ENCODE results near the gene TAF1L.
"Not testable (repeated sequence)": the region's sequence is repeated elsewhere in the genome, so short reads cannot be mapped to it uniquely, and the experiment has no call there.

The TAF1L gene

GRCh38 chr9:32665101-32665500 lies 29.6 kb upstream of the TAF1L start:
- Mint-ChIP-seq H3K36me3 (ENCODE audit: low read depth) (no peaks in the 10 kb centered on the region), H3K4me1 (no peaks in the 10 kb centered on the region), H3K9me3 (peaks cover 6% of the 10 kb centered on the region), H3K27ac (no peak overlapping the region), H3K4me3 (no peak overlapping the region), H3K27me3 (ENCODE audit: low read depth) (peaks cover 7% of the 10 kb centered on the region)
- TF ChIP-seq, protein P1, sequence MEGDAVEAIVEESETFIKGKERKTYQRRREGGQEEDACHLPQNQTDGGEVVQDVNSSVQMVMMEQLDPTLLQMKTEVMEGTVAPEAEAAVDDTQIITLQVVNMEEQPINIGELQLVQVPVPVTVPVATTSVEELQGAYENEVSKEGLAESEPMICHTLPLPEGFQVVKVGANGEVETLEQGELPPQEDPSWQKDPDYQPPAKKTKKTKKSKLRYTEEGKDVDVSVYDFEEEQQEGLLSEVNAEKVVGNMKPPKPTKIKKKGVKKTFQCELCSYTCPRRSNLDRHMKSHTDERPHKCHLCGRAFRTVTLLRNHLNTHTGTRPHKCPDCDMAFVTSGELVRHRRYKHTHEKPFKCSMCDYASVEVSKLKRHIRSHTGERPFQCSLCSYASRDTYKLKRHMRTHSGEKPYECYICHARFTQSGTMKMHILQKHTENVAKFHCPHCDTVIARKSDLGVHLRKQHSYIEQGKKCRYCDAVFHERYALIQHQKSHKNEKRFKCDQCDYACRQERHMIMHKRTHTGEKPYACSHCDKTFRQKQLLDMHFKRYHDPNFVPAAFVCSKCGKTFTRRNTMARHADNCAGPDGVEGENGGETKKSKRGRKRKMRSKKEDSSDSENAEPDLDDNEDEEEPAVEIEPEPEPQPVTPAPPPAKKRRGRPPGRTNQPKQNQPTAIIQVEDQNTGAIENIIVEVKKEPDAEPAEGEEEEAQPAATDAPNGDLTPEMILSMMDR (IDR thresholded peaks at IDR 0.05; ENCODE audit: unreplicated experiment in 3 of 3) = no peak

GRCh38 chr9:32663741-32664140 lies 28.3 kb upstream of the TAF1L start:
- H3K36me3 Mint-ChIP-seq (ENCODE audit: low read depth) = no peaks in the 10 kb centered on the region
- H3K27ac Mint-ChIP-seq = no peak overlapping the region
- H3K27me3 Mint-ChIP-seq (ENCODE audit: low read depth) = peaks cover 7% of the 10 kb centered on the region
- TF ChIP-seq, protein P1 (IDR thresholded peaks at IDR 0.05; ENCODE audit: unreplicated experiment in 3 of 3) = no peak
- H3K9me3 Mint-ChIP-seq = peaks cover 8% of the 10 kb centered on the region
- H3K4me1 Mint-ChIP-seq = no peaks in the 10 kb centered on the region
- H3K4me3 Mint-ChIP-seq = no peak overlapping the region

GRCh38 chr9:32647671-32648070 lies 12.2 kb upstream of the TAF1L start:
- Mint-ChIP-seq H3K4me1 (no peaks in the 10 kb centered on the region), H3K36me3 (ENCODE audit: low read depth) (no peaks in the 10 kb centered on the region), H3K4me3 (no peak overlapping the region), H3K27me3 (ENCODE audit: low read depth) (peaks cover 11% of the 10 kb centered on the region), H3K9me3 (peaks cover 19% of the 10 kb centered on the region), H3K27ac (no peak overlapping the region)
- TF ChIP-seq, protein P1 (IDR thresholded peaks at IDR 0.05; ENCODE audit: unreplicated experiment in 3 of 3) = no peak

- Mint-ChIP-seq H3K9me3 (peaks cover 9% of the 10 kb centered on the region), H3K27me3 (ENCODE audit: low read depth) (peaks cover 11% of the 10 kb centered on the region), H3K4me3 (no peak overlapping the region)
Measured at GRCh38 chr9:32644698-32645097, 9.2 kb upstream of the TAF1L start.

DNA sequence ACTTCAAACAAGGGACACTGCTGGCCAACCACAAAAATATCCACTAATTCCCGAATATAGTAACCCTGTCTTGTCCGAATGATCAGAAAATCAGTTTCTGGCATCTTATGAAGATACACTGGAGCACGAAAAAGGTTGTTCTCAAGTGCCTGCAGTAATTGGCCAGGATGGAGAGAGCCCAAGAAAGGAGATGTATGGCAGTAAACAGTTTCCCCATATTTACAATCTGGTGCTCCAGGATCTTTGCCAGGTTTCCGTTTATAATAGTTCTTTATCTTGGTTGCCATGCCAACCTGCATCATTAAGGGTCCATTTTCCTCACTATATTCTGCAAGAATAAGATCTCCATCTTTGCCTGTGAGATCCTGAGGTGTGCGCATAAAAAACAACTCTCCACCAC lies 2.3 kb downstream of the TAF1L start:
- H3K27me3 Mint-ChIP-seq (ENCODE audit: low read depth); H3K36me3 Mint-ChIP-seq (ENCODE audit: low read depth); H3K27ac Mint-ChIP-seq; H3K4me3 Mint-ChIP-seq; H3K9me3 Mint-ChIP-seq; H3K4me1 Mint-ChIP-seq: not testable (repeated sequence)

More at GRCh38 chr9:32644698-32645097, 9.2 kb upstream of the TAF1L start:
- no peak overlapping the region for H3K27ac Mint-ChIP-seq
- no peaks in the 10 kb centered on the region for H3K36me3 Mint-ChIP-seq (ENCODE audit: low read depth)
- no peaks in the 10 kb centered on the region for H3K4me1 Mint-ChIP-seq
- TF ChIP-seq, protein P1 (IDR thresholded peaks at IDR 0.05; ENCODE audit: unreplicated experiment in 3 of 3) = no peak

DNA sequence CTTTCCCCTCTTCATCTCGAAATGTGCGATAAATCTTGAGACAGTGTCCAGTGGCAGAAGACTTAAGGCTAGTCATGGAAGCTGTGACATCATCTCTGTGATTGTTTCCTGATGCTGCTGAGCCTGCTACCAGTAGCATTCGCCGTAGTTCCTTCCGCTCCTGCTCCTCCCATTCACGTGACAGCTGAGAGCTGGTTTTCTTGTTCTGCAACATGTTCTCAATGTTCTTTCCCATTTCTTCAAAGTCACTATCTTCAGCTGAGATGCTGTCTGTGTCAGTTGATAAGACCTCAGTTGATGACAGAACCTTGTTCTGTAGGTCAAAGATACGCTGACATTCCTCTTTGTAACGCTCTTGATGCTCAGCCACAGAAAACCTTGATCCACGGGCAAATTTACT lies 3.5 kb downstream of the TAF1L start:
- Mint-ChIP-seq H3K27ac (no peak overlapping the region), H3K27me3 (ENCODE audit: low read depth) (no peaks in the 10 kb centered on the region), H3K4me1 (no peaks in the 10 kb centered on the region), H3K9me3 (no peaks in the 10 kb centered on the region), H3K36me3 (ENCODE audit: low read depth) (no peaks in the 10 kb centered on the region), H3K4me3 (no peak overlapping the region)
- TF ChIP-seq, protein P1 (IDR thresholded peaks at IDR 0.05; ENCODE audit: unreplicated experiment in 3 of 3) = no peak

All from nephron (organoid).